MM.1S (cell line): ENCODE results near the gene EID3.

Experiments
- DNase-seq: peaks from one replicate; pipeline ENCODE4 v3.0.0-alpha.2; 2015
- H2AFZ ChIP-seq: fragments of 300-600 bp; sonication (generic); 2 replicates; pipeline ENCODE4 v1.6.0; 2016; ENCODE audit warnings: antibody characterized with exemption, low read length
- H3F3A ChIP-seq: fragments of 300-600 bp; sonication (generic); 2 replicates; pipeline ENCODE4 v1.6.1; 2016; ENCODE audit warnings: mild to moderate bottlenecking, antibody characterized with exemption, low read length, moderate library complexity, mixed read lengths; ENCODE audit not compliant: insufficient read depth
- H3K27ac ChIP-seq: fragments of 300-600 bp; sonication (generic); 2 replicates; pipeline ENCODE4 v1.5.1; 2016; ENCODE audit warnings: mild to moderate bottlenecking, low read length
- H3K27me3 ChIP-seq: fragments of 300-600 bp; sonication (generic); replicated peaks from 2 replicates; pipeline ENCODE4 v1.6.0; 2016; ENCODE audit warnings: low read length; ENCODE audit not compliant: insufficient read depth
- H3K36me3 ChIP-seq: fragments of 300-600 bp; sonication (generic); replicated peaks from 2 replicates; pipeline ENCODE4 v1.6.1; 2016; ENCODE audit warnings: mild to moderate bottlenecking, low read length, mixed read lengths; ENCODE audit not compliant: insufficient read depth
- H3K4me1 ChIP-seq: fragments of 300-600 bp; sonication (generic); 2 replicates; pipeline ENCODE4 v1.6.1; 2016; ENCODE audit warnings: low read length, mixed read lengths
- H3K4me2 ChIP-seq: fragments of 300-600 bp; sonication (generic); 2 replicates; pipeline ENCODE4 v1.6.0; 2016; ENCODE audit warnings: low read depth, low read length
- H3K4me3 ChIP-seq: fragments of 300-600 bp; sonication (generic); 2 replicates; pipeline ENCODE4 v1.5.1; 2016; ENCODE audit warnings: low read length, mixed read lengths
- H3K79me2 ChIP-seq: fragments of 300-600 bp; sonication (generic); 2 replicates; pipeline ENCODE4 v1.6.1; 2016; ENCODE audit warnings: mixed run types, low read length, mixed read lengths
- H3K9ac ChIP-seq: fragments of 300-600 bp; sonication (generic); 2 replicates; pipeline ENCODE4 v1.6.1; 2016; ENCODE audit warnings: low read length, mixed read lengths
- H3K9me2 ChIP-seq: fragments of 300-600 bp; sonication (generic); replicated peaks from 2 replicates; pipeline ENCODE4 v1.6.1; 2016; ENCODE audit warnings: mild to moderate bottlenecking, low read length, mixed read lengths; ENCODE audit not compliant: insufficient read depth
- H3K9me3 ChIP-seq: fragments of 300-600 bp; sonication (generic); replicated peaks from 2 replicates; pipeline ENCODE4 v1.6.1; 2016; ENCODE audit warnings: mild to moderate bottlenecking, low read length, mixed read lengths; ENCODE audit not compliant: insufficient read depth
- H4K20me1 ChIP-seq: fragments of 300-600 bp; sonication (generic); 2 replicates; pipeline ENCODE4 v1.6.1; 2016; ENCODE audit warnings: mild to moderate bottlenecking, low read length, moderate library complexity, mixed read lengths; ENCODE audit not compliant: insufficient read depth
- EZH2 ChIP-seq: fragments of 300-600 bp; sonication (generic); optimal IDR thresholded peaks from 2 replicates; pipeline ENCODE3; 2017; ENCODE audit warnings: low read depth, mild to moderate bottlenecking, antibody characterized with exemption, low read length, mixed read lengths
- EZH2phosphoT487 ChIP-seq: fragments of 300-600 bp; sonication (generic); IDR thresholded peaks from 2 replicates; pipeline ENCODE4 v1.6.1; 2018; ENCODE audit warnings: antibody characterized with exemption, low read length
- TF ChIP-seq, protein P1 (sequence below): fragments of 300-600 bp; sonication (generic); IDR thresholded peaks from 2 replicates; pipeline ENCODE4 v1.5.1; 2016; ENCODE audit warnings: antibody characterized with exemption, low read length, mixed read lengths

Gene EID3

DNA sequence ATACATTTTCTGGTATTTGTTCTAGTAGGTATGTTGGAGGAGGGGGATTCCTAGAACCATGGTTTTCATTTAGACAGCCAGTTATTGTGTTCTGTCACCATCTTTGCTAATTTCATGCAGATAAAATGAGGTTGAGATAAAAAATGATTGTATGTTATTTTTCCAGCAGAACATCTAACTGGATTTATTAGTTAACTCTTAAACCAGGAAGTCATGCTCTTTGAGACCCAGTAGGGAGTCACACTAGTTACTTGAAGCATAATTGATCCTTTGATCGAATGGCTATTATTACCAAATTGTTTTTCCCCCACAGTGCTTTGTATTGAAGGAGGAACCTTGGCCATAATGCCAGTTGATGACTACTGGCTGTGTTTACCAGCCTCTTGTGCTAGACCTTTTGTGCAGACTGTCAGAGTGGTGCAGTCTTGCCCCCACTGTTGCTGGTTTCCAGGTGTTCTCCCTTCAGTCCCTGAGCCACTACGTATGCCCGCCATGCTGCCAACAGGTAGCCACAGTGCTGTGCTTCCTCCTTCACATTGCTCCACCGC is 6.0 kb downstream of the EID3 start:
- DNase-seq = no peak
- TF ChIP-seq EZH2phosphoT487 (no peak), EZH2 (no peak)
- TF ChIP-seq, protein P1, sequence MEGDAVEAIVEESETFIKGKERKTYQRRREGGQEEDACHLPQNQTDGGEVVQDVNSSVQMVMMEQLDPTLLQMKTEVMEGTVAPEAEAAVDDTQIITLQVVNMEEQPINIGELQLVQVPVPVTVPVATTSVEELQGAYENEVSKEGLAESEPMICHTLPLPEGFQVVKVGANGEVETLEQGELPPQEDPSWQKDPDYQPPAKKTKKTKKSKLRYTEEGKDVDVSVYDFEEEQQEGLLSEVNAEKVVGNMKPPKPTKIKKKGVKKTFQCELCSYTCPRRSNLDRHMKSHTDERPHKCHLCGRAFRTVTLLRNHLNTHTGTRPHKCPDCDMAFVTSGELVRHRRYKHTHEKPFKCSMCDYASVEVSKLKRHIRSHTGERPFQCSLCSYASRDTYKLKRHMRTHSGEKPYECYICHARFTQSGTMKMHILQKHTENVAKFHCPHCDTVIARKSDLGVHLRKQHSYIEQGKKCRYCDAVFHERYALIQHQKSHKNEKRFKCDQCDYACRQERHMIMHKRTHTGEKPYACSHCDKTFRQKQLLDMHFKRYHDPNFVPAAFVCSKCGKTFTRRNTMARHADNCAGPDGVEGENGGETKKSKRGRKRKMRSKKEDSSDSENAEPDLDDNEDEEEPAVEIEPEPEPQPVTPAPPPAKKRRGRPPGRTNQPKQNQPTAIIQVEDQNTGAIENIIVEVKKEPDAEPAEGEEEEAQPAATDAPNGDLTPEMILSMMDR = no peak
- H3K4me3 ChIP-seq = no peak overlapping the region
- no peak overlapping the region for H2AFZ ChIP-seq
- H3K9me2 ChIP-seq = no peaks in the 10 kb centered on the region
- H3K4me1 ChIP-seq = no peaks in the 10 kb centered on the region
- no peaks in the 10 kb centered on the region for H3K9me3 ChIP-seq
- peaks cover 22% of the 10 kb centered on the region; the same call in 1 of the 2 replicates for H3K36me3 ChIP-seq
- H3K27me3 ChIP-seq = no peaks in the 10 kb centered on the region
- peaks cover 84% of the 10 kb centered on the region for H3K79me2 ChIP-seq
- H3K27ac ChIP-seq = no peak overlapping the region
- H3K4me2 ChIP-seq = no peak overlapping the region
- H3K9ac ChIP-seq = no peak overlapping the region
- peaks cover 14% of the 10 kb centered on the region; the same call in 1 of the 2 replicates for H4K20me1 ChIP-seq
- 0 out of 2 replicates have a peak, but pooled peaks cover 4% of the 10 kb centered on the region for H3F3A ChIP-seq

DNA sequence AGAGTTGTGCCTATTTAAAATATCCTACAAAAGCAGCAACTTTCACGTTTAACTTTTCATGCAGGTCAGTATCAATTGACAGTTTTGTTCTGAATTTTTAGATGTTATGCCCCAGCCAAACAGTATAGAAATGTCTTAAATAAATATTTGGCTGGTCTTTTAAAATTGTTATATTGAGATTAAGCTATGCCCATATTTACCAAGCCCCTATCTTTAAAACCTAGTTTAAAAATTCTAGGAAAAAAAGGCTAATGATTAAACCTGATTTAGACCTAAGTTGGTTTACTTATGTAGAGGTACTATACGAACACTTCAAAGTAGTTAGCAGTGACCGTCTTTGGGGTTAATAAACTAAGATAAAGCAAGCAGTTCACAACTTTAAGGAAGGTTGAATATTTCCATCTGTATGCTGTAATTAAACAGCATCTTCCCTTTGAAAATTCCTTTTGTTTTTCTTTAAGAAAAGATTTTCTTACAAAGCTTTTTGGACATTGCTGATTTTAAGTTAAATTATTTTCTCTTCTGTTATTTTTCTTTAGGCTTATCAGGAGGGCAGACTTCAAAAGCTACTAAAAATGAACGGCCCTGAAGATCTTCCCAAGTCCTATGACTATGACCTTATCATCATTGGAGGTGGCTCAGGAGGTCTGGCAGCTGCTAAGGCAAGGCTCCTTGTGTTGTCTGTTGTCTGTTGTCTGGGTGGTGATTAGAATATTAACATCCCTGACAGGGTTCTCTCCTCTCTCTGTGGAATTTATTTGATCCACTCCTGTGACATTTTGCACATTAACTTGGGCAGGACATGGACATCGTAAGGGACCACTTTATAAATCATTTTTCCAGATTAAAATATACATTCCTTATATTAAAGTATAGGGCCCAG is 7.5 kb downstream of the EID3 start:
- peaks cover 21% of the 10 kb centered on the region; the same call in 1 of the 2 replicates for H3K36me3 ChIP-seq
- H3K4me3 ChIP-seq = no peak overlapping the region
- no peaks in the 10 kb centered on the region for H3K9me3 ChIP-seq
- peaks cover 10% of the 10 kb centered on the region; the same call in 1 of the 2 replicates for H4K20me1 ChIP-seq
- H3K79me2 ChIP-seq = peaks cover 80% of the 10 kb centered on the region
- no peak overlapping the region for H3K9ac ChIP-seq
- TF ChIP-seq, protein P1 = no peak
- TF ChIP-seq EZH2phosphoT487 (no peak), EZH2 (no peak)
- H3K4me1 ChIP-seq = no peaks in the 10 kb centered on the region
- H3K27me3 ChIP-seq = no peaks in the 10 kb centered on the region
- H3K9me2 ChIP-seq = no peaks in the 10 kb centered on the region
- H3K4me2 ChIP-seq = no peak overlapping the region
- no peaks in the 10 kb centered on the region for H3F3A ChIP-seq
- H2AFZ ChIP-seq = no peak overlapping the region
- no peak overlapping the region for H3K27ac ChIP-seq
- DNase-seq = no peak

DNA sequence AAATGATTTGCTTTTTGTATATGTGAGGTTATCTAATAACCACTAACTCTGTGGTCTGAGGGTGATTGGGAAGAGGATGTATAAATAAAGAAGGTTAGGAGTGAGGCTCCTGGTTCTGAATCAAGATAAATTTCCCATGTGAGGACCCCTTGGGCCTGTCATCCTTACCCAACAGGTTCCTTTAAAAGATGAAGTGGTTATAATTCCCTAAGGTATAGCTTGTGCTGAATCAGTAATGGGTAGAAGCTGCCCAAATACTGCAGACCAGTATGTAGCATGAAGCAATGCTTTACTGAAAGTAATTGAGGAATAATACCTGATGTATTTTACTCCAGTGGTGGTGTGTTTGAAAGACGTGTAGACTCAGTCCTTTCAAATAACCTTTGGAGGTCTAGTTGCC is 8.7 kb downstream of the EID3 start:
- peaks cover 69% of the 10 kb centered on the region for H3K79me2 ChIP-seq

More for the DNA sequence above, 8.7 kb downstream of the EID3 start:
- Histone ChIP-seq H2AFZ (no peak overlapping the region), H3K9me2 (no peaks in the 10 kb centered on the region), H3K4me1 (no peaks in the 10 kb centered on the region), H3K9ac (no peak overlapping the region), H3K27ac (no peak overlapping the region), H3K27me3 (no peaks in the 10 kb centered on the region), H3K9me3 (no peaks in the 10 kb centered on the region), H3K4me2 (no peak overlapping the region), H3K4me3 (no peak overlapping the region), H4K20me1 (0 out of 2 replicates have a peak, but pooled peaks cover 5% of the 10 kb centered on the region), H3F3A (no peaks in the 10 kb centered on the region), H3K36me3 (peaks cover 21% of the 10 kb centered on the region; the same call in 1 of the 2 replicates)
- no peak for DNase-seq
- TF ChIP-seq, protein P1 = no peak
- no peak for TF ChIP-seq EZH2phosphoT487
- no peak for TF ChIP-seq EZH2
